Activated naive CD4-positive, alpha-beta T cell treated with anti-CD3 and anti-CD28 coated beads, Interleukin-2, amount 10 ng/mL, durations not matched to agents 5 hours and 36 hours (primary cell): ENCODE results near the gene APBB1. TPM values are rescaled to one million over a fixed set of nuclear protein-coding genes. Genes with fewer than 3 reads are reported as not detected.

Experiments used
- total RNA-seq, 2 experiments: library from RNA; stranded (reverse); gene quantifications; one replicate each; pipeline ENCODE4 v1.2.3, GENCODE V29; 2021

The APBB1 gene
- 10 to 100 TPM; 63.5 to 66.8 TPM for total RNA-seq

DNA sequence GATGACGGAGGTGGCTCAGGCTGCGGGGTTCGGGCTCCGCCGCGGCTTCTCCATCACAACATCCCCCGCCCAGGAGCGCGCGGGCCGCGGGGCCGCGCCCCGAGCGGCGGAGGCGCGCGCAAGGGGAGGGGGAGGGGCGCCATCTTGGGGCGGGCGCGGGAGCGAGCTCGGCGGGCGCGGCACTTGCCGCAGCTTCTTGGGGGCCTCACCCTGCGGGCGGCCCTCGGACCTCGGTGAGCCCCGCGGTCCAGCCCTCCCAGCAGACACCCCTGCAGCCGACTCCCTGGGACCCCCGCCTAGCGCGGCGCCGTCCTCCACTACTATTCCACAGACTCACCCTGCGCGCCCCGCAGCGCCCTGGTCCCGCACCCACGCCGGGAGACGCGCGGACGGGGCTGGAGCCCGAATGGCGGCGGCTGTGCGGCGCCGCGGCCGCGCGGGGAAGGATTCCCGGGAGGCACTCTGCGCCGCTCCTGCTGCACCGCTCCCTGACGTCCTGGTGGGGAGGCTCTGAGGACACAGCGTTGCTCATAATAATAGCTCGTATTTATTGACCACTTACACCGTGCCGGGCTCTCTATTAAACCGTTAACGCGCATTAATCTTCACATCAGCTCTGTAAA is at the start of gene APBB1:
Gene APBB1 (minus strand): TSS at position 86 of the 623 bp plus-strand sequence. CDS start 7,747 bp downstream, outside the sequence.

DNA sequence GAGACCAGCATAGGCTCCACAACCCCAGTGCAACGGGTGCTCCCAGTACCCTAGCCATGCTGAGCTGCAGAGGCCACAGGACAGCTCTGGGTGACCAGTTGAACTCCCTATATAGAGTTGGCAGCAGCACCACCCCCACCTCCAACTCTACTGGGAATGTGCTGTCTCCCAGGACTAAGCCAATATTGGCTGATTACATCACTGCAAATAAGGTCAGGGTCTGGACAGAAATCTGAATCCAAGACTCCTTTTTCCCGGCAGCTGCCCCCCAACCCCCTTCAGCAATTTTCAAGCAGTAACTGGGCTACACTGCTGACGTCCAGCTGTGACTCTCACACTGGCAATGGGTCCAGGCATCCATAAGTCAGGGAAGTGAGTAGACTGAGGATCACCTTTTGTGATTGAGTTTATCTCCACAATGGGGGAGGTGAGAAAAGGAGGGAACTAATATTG is 22.0 kb upstream of the APBB1 start, which contains the start of gene HPX:
Gene HPX (minus strand): TSS at position 82 of the 453 bp plus-strand sequence. CDS start 24 bp downstream, at position 58.

DNA sequence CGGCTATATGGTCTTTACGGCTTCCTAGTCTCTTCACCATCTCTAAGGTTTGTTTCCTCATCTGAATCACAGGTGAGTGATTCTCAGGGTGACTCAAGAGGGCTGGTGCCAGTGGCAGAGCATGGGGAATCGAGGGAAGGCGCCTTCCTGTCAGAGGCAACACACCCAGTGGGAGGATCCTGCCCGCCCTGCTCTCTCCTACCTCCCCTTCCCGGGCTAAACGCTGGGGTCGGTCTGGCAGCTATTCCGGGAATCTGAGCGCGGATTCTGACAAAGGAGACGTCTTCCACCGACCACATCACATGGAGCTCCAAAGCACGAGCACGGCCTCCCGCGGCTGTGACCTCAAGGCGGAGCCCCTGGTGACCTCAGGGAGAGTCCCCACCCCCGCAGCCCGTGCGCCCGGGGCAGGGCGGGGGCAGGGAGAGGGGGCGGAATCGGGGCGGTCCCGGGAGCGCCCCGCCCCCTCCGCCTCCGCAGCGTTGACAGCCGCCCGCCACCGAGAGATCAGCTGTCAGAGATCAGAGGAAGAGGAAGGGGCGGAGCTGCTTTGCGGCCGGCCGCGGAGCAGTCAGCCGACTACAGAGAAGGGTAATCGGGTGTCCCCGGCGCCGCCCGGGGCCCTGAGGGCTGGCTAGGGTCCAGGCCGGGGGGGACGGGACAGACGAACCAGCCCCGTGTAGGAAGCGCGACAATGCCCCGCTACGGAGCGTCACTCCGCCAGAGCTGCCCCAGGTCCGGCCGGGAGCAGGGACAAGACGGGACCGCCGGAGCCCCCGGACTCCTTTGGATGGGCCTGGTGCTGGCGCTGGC is 28.8 kb downstream of the APBB1 start, which contains the start of gene SMPD1:
Gene SMPD1 (plus strand): TSS at position 570 of the 813 bp plus-strand sequence. CDS start 125 bp downstream, at position 695.

Other genes starting within 250 kb of the APBB1 start
- gene OR52B2, start 248.8 kb downstream of the APBB1 start, total RNA-seq: not detected
- not detected for gene OR52W1, start 219.9 kb downstream of the APBB1 start, total RNA-seq
- not detected for gene C11orf42, start 213.5 kb downstream of the APBB1 start, total RNA-seq
- gene FHIP1B, start 184.5 kb downstream of the APBB1 start, total RNA-seq: 10 to 100 TPM; 24.1 to 24.3 TPM
- gene CNGA4, start 180.0 kb downstream of the APBB1 start, total RNA-seq: under 1 TPM in 1 of 2 experiments, not detected in 1; 0.22 TPM
- gene CCKBR, start 159.3 kb downstream of the APBB1 start, total RNA-seq: not detected
- 1 to 10 TPM; 1.3 to 1.5 TPM for gene CAVIN3, start 98.6 kb downstream of the APBB1 start, total RNA-seq
- gene SMPD1, start 28.6 kb downstream of the APBB1 start, total RNA-seq: 10 to 100 TPM; 50.0 to 50.1 TPM
- under 1 TPM in 1 of 2 experiments, not detected in 1; 0.39 TPM for gene HPX, start 21.9 kb upstream of the APBB1 start, total RNA-seq
- 1 to 10 TPM; 7.5 to 9.3 TPM for gene TRIM3, start 54.8 kb upstream of the APBB1 start, total RNA-seq
- 10 to 100 TPM; 40.7 to 42.8 TPM for gene ARFIP2, start 62.2 kb upstream of the APBB1 start, total RNA-seq
- gene TIMM10B, start 62.4 kb upstream of the APBB1 start, total RNA-seq: 10 to 100 TPM; 40.9 to 42.2 TPM
- gene DNHD1, start 78.2 kb upstream of the APBB1 start, total RNA-seq: 10 to 100 TPM; 18.5 to 21.1 TPM
- gene RRP8, start 184.5 kb upstream of the APBB1 start, total RNA-seq: 10 to 100 TPM; 27.1 to 32.8 TPM
- 100 to 1,000 TPM; 151 to 155 TPM for gene ILK, start 184.7 kb upstream of the APBB1 start, total RNA-seq
- gene TAF10, start 193.1 kb upstream of the APBB1 start, total RNA-seq: 100 to 1,000 TPM; 143 to 148 TPM
- gene TPP1, start 200.3 kb upstream of the APBB1 start, total RNA-seq: 100 to 1,000 TPM in 1 of 2 experiments, 10 to 100 TPM in 1; 99.0 to 101 TPM
- under 1 TPM; 0.36 to 0.38 TPM for gene DCHS1, start 236.7 kb upstream of the APBB1 start, total RNA-seq